ENCODE measurements around the gene FSTL4. TPM values are rescaled to one million over a fixed set of nuclear protein-coding genes. Genes with fewer than 3 reads are reported as not detected.

Gene FSTL4
- total RNA-seq, 2 donors from 2014 or later: 0.46 TPM; not detected in 1

GRCh38 chr5:133384903-133385302 is 227.4 kb downstream of the FSTL4 start:
- intact Hi-C loops (cut with DNase I): no loop called here
- DNase-seq (ENCODE audit: low spot score): no peak

- intact Hi-C loops (cut with DNase I): no loop called here
- DNase-seq (ENCODE audit: low spot score): no peak
Observed at GRCh38 chr5:133384120-133384855, 228.1 kb downstream of the FSTL4 start.

GRCh38 chr5:133383580-133383939 is 228.8 kb downstream of the FSTL4 start:
- DNase-seq (ENCODE audit: low spot score): no peak
- intact Hi-C loops (cut with DNase I): no loop called here

GRCh38 chr5:133382661-133383579 is 229.4 kb downstream of the FSTL4 start:
- intact Hi-C loops (cut with DNase I): no loop called here
- no peak for DNase-seq (ENCODE audit: low spot score)

DNA sequence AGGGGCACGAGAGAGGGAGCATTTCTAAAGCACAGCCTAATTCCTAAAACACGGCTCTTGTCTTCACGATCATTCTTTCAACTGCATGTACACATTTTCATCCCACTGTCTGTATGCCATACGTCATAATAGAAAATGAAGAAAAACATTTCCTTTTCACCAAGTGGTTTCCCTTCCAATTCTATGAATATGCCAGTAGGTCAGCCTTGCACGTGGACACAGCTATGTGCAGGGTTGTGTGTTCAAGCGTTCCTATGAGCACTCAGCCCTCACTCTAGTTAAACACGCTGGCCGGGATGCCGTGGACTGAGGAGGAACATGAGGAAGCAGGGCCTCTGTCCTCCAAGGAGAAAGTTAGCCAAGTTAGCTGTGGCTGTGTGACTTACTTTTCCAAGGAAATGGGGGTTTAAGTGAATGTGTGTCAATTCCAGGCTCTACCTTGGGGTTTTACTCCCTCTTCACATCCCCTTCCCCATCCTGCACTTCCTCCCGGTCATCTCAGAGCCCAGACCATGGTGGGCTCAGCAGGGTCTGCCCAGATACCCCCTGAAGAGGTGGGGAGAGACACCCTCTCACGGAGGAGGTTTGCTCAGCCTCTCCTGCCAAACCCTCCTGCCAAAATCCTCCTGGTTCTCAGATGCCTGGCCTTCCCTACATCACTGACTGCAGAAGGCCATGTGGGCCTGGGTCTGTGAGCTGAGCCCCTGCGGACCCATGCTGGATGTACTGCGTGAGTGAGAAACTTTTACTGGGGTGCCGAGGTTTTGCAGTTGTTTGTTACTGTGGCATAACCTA is 230.6 kb downstream of the FSTL4 start:
- no peak for DNase-seq (ENCODE audit: low spot score)
- intact Hi-C loops (cut with DNase I): no loop called here

DNA sequence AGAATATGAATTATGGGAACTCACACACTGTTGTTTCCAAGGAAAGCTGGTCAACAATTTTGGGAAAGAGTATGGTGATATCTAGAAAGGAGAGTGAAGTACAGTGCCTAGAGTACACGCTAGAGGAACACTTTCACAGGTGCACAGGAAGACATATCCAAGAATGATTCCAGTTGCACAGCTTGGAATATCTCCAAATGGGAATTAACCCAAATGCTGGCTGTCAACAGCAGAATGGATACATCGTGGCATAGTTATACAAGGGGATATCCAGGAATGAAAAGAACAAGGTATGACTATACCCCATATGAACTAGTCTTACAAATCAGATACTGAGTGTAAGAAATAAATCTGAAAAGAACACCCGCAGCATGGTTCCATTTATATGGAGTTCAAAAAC is 231.3 kb downstream of the FSTL4 start:
- intact Hi-C loops (cut with DNase I): no loop called here
- DNase-seq (ENCODE audit: low spot score): no peak

- intact Hi-C loops (cut with DNase I): no loop called here
- DNase-seq (ENCODE audit: low spot score): no peak
Observed at GRCh38 chr5:133377736-133378135, 234.6 kb downstream of the FSTL4 start.

GRCh38 chr5:133376986-133377385 is 235.4 kb downstream of the FSTL4 start:
- no peak for DNase-seq (ENCODE audit: low spot score)
- intact Hi-C loops (cut with DNase I): no loop called here

DNA sequence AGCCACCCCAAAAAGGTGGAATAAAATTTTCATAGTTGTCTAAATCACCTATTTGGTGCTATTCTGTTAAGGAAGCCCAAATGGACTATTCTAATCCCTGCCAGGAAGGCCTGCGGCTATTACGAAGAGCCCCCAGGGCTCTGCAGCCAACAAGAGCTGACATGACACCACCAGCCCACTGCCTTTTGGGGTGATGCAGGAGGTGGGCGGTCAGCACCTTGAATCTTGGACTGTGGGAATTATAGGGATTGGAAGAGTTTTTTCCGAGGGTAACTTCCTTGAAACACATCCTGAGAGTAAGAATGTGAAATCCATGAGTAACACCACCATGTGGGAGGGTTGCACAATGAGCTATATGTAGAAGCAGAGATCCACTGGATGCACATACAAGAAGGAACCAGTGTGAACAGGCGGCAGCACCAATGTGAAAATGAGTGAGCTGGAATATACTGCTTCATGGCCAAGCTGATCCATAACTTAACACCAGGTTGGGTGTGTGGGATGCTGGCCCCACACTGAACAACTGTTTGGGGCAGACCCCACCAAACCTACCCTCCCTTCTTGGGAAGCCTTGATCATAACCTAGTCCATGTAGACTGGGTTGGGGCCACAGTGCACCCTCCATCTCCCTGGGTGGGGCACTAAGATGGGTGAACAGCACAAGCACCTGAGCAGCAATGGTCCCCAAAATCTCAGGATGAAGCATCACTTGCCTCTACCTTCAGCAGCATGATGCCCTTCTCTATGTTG is 239.0 kb downstream of the FSTL4 start:
- no peak for DNase-seq (ENCODE audit: low spot score)
- intact Hi-C loops (cut with DNase I): no loop called here

DNA sequence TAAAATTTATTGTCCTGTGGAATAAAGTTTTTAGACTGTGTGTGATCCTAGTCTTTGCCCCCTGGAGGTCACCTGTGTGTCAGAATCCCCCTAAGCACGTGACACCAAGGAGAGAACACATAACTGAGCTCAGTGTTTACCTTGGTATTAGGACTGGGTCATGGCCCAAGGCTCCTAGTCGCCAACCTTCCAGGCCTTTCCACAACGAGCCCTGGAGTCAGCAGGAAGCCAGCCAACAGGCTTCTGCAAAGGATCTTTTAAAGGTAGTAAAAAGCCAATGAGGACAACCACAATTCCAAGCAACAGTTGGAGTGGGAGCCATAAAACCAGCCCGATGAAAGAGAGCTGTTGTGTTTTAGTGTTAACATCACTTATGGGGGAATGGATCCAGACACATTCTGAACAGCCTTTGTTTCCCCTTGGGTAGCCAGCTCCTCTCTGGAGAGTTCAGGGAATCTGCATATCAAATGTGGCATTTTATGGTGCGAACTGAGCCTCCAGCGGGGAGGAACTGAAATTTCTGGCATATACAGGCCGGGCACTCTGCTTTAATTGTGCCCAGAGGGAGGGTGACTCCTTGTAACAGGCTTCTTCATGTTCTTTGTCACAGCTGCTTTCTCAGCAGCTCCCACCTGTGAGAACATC is 239.9 kb downstream of the FSTL4 start:
- no peak for DNase-seq (ENCODE audit: low spot score)
- intact Hi-C loops (cut with DNase I): no loop called here

GRCh38 chr5:133371371-133372155 is 240.8 kb downstream of the FSTL4 start:
- DNase-seq (ENCODE audit: low spot score): no peak
- intact Hi-C loops (cut with DNase I): no loop called here

GRCh38 chr5:133370904-133371303 is 241.4 kb downstream of the FSTL4 start:
- DNase-seq (ENCODE audit: low spot score): no peak
- intact Hi-C loops (cut with DNase I): no loop called here

- DNase-seq (ENCODE audit: low spot score): no peak
Observed at GRCh38 chr5:133370036-133370831, 242.1 kb downstream of the FSTL4 start.

DNA sequence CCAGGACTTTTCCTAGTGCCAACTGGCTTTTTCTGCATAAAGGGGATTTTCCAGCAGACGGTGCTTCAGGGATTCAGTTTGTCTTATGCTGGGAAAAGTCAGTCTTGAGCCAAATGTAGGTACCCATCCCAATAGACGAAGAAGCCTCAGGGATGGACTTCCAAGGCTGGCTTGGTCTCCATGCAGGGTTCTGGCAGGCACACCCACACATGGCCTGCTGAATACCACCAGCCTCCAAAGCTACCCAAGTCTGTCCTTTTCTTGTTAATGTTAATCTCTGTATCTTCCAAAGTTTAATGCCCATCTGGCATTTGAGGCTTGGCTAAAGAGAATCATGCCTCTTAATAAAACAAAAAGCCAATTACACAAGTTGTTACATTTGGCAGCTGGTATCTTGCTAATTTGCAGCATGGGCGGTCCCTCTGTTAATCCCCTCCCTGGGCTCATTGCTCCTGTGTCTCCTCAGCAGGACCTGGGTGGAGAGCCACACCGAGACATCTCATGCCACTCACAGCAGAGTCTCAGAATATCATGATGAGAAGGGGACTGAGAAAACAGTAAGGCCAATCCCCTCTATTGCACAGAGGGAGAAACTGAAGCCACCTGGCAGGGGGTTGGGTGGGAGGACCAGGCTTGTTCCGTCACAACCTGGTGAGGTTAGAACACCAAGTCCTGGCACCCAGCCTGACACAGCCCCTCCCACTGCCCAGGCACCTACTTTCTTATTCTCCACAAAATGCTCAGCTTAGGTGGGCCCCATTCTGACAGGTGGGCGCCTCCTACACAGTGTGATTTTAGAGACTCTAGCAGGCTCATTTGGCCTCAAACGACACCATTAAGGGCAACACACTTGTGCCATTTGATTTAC is 243.2 kb downstream of the FSTL4 start:
- intact Hi-C loops (cut with DNase I): loop anchor here in 1 of 2 donors (5.0 kb wide), 1 partner anchor 193 kb away; no protein-coding TSS in a partner anchor
- DNase-seq (ENCODE audit: low spot score): no peak

More at GRCh38 chr5:133370036-133370831, 242.1 kb downstream of the FSTL4 start:
- intact Hi-C loops (cut with DNase I): no loop called here

DNA sequence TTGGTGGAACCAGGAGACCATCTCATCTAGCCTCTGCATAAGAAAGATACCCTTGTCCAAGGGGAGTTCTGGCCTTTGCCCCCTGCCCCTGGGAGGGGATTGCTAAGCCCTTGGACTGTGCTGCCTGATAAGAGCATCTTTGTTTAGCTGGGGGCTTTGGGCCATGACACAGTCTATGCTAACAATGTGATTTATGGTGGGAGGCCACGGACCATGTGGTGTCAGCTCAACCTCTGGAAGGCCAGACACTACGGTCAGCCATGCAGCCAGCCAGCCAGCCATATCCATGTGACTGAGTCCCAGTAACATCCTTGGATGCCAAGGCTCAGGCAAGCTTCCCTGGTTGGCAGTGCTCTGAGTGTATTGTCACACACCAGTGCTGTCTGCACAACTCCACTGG is 244.4 kb downstream of the FSTL4 start:
- DNase-seq (ENCODE audit: low spot score): no peak
- intact Hi-C loops (cut with DNase I): loop anchor here in 1 of 2 donors (5.0 kb wide), 1 partner anchor 194 kb away; no protein-coding TSS in a partner anchor
